HK-2 (cell line): ENCODE results near the gene TM9SF2.

Experiments used
- DNase-seq: peaks from one replicate; pipeline ENCODE4 v3.0.0-alpha.2; 2018; ENCODE audit not compliant: unreplicated experiment

TM9SF2 gene

DNA sequence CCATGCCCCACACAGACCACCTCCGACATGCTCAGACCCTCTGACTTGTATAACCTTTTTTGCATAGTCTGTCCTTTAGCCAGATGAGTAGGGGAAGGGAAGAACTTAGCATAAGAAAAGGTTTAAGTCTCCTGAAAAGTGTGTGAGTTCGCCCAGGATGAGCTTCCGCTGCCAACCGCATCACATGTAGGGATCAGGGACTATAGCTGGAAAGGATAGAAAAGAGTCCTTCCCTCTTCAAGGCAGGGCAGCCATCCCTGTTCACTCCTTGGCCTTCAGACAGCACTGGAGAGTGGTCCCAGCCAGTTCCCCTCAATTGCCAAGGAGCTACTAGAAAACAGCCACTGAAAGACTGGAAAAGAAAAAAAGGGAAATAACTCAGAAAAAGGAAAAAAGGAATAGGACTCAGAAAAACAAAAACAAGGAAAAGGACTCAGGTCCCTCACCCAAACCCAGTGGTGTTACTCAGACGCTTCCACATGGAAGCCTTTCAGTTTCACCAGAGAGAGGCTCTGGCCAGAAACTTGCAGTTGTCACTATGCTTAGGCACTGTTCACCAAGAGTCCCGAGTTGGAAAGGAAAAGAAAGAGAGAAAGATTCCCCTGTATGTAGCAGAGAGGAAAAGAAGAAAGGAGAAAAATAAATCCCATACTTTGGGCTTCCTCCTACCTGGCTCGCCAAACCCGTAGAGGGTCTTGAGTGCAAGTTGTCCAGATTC is 5.6 kb upstream of the TM9SF2 start:
- no peak for DNase-seq

GRCh38 chr13:99496184-99497142 is 4.8 kb upstream of the TM9SF2 start:
- DNase-seq: no peak

DNA sequence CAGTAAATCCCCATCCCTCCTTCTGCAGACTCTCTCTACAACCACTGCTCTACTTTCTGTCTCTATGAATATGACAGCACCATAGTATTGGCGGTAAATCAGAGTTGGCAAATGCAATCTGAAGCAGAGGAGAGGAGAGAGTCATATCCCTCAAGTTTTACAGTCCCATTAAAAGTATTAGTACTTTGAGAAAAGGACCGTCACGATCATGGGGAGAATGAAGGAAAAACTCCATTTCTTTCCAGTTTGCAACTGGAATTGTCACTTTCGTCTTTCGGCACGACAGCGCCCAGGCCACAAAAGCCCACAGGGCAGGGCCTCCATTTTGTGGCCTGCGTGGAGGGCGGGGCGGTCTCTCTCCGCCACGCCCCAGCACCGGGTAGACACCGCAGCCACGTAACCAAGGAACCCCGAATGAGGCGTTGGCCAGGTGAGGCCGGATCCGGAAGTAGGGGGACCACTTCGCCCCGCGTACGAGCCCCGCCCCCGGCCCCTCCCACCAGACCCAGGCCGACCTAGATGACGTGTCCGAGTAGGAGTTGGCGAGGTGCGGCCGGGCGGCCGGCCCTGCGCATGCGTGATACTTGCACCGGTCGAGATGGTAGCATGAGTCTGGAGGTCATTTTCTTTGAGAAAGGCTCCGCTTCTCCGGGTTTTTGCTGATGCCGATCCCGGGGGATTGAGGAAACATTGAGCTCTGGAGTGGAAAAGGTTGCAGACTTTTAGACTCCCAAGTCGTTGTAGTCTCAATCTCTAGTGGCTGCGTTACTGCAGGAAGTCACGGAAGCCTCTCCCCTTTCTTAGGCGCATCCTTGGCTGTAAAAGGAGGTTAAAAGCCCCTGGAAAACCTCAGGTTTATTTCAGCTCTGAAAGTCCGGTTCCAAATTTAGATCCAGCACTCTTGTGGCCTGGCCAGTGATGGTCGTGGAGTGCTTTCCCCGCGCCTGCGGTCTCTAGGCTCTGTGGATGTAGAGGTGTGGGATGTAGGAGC is 2.8 kb upstream of the TM9SF2 start:
- no peak for DNase-seq

- DNase-seq: no peak
These were observed 461 bp upstream of the TM9SF2 start for GRCh38 chr13:99500839-99501183.

DNA sequence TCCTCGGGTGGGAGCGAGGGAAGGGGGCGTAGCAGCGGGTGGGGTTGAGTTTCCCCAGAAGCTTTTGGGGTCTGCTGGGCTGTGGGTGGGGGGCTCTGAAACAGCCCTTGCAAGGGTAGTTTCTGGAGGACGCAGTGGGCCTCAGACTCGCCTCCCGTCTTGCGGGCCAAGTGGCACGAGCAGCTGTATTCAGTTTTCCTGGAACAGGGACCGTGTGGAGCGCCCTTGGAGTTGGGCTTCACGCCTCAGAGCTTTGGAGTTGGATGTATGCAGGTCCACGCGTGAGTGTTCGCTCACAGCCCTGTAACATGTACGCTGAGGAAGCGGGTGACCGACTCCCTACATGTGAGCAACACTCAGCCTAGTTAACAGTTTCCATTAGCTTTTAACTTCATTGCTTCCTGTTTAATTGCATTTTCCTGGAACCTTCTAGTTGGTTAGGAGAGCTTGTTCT is 603 bp downstream of the TM9SF2 start:
- DNase-seq: peak; percentile 11

- no peak for DNase-seq
These were observed 4.6 kb downstream of the TM9SF2 start for GRCh38 chr13:99505814-99506269.

DNA sequence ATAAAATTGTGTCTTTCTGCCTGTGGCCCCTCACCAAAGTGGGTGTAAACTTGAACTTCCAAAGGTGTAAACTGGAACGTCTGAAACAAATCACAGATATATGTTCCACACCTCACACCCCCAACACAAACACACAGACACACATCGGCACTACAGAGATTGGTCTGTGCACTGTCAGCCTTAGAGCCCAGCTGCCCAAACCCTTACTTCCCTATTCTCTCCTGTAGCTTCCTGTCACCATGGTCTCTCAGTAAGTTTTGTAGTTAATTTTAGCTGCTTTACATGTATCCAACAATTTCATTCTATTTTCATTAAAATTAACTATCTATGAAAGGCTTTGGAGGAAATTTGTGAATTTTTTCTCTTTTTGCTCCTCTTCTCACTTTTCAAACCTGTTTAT is 5.4 kb downstream of the TM9SF2 start:
- no peak for DNase-seq

DNA sequence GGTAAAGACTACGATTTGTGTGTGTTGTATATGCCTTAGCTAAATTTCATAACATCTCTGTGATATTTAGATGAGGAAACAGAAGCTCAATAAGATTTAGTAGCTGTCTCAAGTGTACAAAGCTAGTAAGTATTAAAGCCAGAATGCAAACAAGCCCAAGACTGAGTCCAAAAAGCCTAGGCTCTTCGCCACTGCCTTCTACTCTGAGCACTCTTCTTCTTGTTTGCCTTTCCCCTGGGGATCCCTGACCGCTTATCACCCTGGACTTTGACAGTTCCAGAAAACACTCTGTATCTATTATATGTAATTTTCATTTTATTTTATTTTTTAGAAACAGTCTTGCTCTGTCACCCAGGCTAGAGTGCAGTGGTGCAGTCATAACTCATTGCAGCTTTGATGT is 5.8 kb downstream of the TM9SF2 start:
- no peak for DNase-seq

- DNase-seq: no peak
These were observed 6.3 kb downstream of the TM9SF2 start for GRCh38 chr13:99507551-99507950.

GRCh38 chr13:99507986-99508385 is 6.7 kb downstream of the TM9SF2 start:
- no peak for DNase-seq

DNA sequence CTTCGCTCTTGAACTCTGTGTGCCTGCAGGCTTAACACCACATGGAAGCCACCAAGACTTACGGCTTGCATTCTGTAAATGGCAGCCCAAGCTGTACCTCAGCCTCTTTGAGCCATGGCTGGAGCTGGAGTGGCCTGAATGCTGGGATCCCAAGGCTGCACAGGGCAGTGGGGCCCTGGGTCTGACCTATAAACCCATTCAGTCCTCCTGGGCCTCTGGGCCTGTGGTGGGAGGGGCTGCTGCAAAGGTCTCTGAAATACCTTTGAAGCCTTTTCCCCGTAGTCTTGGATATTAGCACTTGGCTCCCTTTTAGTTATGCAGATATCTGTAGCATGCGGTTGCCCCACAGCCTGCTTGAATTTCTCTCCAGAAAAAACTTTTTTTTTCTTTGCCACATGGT is 8.2 kb downstream of the TM9SF2 start:
- DNase-seq: no peak

DNA sequence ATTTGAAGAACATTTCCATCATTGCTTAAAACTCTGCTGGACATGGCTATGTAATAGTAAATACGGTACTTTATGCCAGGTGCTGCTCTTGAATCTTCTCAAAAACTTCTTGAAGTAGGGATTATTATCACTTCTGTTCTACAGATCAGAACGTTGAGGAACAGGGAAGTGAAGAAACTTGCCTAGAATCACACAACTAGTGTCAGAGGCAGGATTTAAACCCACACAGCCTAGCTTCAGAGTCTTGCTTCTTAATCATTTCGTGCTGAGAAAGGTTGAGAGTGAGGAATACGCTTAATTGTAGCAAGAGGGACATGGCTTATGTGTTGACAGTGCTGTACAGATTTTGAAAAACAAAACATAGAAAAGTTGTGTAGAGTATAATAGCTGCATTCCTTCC is 13.5 kb downstream of the TM9SF2 start:
- no peak for DNase-seq

- DNase-seq: no peak
These were observed 15.1 kb downstream of the TM9SF2 start for GRCh38 chr13:99516153-99516929.

- no peak for DNase-seq
These were observed 16.3 kb downstream of the TM9SF2 start for GRCh38 chr13:99517577-99517976.

DNA sequence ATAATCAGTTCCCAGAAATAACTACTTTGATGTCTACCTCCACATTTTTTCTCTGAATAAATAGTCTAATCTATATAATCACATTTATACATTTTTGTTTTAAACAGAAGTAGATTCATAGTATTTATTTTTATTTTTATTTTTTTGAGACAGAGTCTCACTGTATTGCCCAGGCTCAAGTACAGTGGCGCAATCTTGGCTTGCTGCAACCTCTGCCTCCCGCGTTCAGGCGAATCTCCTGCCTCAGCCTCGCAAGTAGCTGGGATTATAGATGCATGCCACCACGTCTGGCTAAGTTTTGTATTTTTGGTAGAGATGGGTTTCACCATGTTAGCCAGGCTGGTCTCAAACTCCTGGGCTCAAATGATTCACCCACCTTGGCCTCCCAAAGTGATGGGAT is 16.7 kb downstream of the TM9SF2 start:
- no peak for DNase-seq

DNA sequence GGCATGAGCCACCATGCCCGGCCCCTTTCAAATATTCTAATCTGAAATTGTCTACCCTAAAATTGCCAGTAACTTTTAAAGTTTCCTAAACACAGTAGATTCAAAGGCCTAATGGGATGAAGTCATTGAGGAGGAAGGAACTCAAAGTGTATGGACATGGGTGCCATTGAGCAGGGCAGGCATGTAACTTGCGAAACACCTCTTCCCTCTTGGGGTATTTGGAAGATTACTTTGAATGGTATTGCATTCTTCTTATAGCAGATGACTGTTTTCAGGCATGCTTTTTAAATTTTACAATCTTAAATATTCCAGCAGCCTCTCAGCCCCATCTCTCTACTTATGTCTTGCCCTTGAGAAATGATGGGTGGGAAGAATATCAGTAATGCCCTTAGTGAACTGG is 21.0 kb downstream of the TM9SF2 start:
- no peak for DNase-seq

GRCh38 chr13:99523838-99524237 is 22.6 kb downstream of the TM9SF2 start:
- DNase-seq: no peak

- DNase-seq: no peak
These were observed 24.7 kb downstream of the TM9SF2 start for GRCh38 chr13:99525967-99526366.

DNA sequence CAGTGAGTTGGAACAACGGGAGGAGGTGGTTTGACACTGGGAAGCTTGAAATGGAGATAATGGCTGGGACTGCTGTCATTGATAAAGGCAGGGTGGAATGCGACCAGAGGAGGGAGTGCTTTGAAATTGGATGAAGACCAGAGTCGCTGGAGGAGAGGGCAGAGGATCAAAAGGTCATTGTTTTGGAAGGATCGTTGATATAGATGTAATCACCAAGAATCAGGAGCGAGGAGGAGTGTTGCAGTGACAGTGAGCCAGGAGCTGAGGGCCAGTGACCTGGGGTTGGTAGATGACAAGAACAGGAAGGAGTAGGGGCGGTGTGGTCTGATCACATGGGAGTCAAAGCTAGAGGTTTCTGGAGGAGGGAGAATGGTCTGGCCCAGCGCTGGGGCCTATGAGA is 25.3 kb downstream of the TM9SF2 start:
- no peak for DNase-seq

- no peak for DNase-seq
These were observed 26.0 kb downstream of the TM9SF2 start for GRCh38 chr13:99527301-99527700.

GRCh38 chr13:99528547-99528946 is 27.3 kb downstream of the TM9SF2 start:
- DNase-seq: no peak
